ENCODE results near the gene AEBP2.

AEBP2 gene

GRCh38 chr12:19447386-19447785 lies 8.1 kb downstream of the AEBP2 start:
- TF ChIP-seq MAX (IDR thresholded peaks at IDR 0.05) = no peak
- no peak for TF ChIP-seq EGR1 (IDR thresholded peaks at IDR 0.05)
- TF ChIP-seq REST (IDR thresholded peaks at IDR 0.05; ENCODE audit: low read depth) = no peak
- no peak for TF ChIP-seq EP300 (IDR thresholded peaks at IDR 0.05; ENCODE audit: borderline replicate concordance)
- no peak for TF ChIP-seq CREB1 (IDR thresholded peaks at IDR 0.05; ENCODE audit: low read depth)
- TF ChIP-seq NFIC (IDR thresholded peaks at IDR 0.05) = no peak
- no peak for TF ChIP-seq TCF12 (IDR thresholded peaks at IDR 0.05; ENCODE audit: low read depth)
- no peak for TF ChIP-seq TEAD4 (IDR thresholded peaks at IDR 0.05)
- TF ChIP-seq TAF1 (IDR thresholded peaks at IDR 0.05; ENCODE audit: low read depth) = no peak
- no peak for TF ChIP-seq RAD21 (IDR thresholded peaks at IDR 0.05; ENCODE audit: low read depth)
- no peak for TF ChIP-seq FOXM1 (IDR thresholded peaks at IDR 0.05; ENCODE audit: borderline replicate concordance, low read depth)
- TF ChIP-seq USF1 (IDR thresholded peaks at IDR 0.05) = no peak
- TF ChIP-seq CEBPB (IDR thresholded peaks at IDR 0.05) = no peak
- no peak for TF ChIP-seq ZBTB7A (IDR thresholded peaks at IDR 0.05; ENCODE audit: low read depth)
- no peak for TF ChIP-seq YY1 (IDR thresholded peaks at IDR 0.05; ENCODE audit: low read depth)

GRCh38 chr12:19449814-19450213 lies 10.5 kb downstream of the AEBP2 start:
- TF ChIP-seq TAF1 (IDR thresholded peaks at IDR 0.05; ENCODE audit: low read depth) = no peak
- no peak for TF ChIP-seq EP300 (IDR thresholded peaks at IDR 0.05; ENCODE audit: borderline replicate concordance)
- no peak for TF ChIP-seq EGR1 (IDR thresholded peaks at IDR 0.05)
- no peak for TF ChIP-seq CEBPB (IDR thresholded peaks at IDR 0.05)
- no peak for TF ChIP-seq MAX (IDR thresholded peaks at IDR 0.05)
- TF ChIP-seq TCF12 (IDR thresholded peaks at IDR 0.05; ENCODE audit: low read depth) = no peak

GRCh38 chr12:19450362-19450761 lies 11.1 kb downstream of the AEBP2 start:
- TF ChIP-seq NFIC (IDR thresholded peaks at IDR 0.05) = no peak
- TF ChIP-seq CREB1 (IDR thresholded peaks at IDR 0.05; ENCODE audit: low read depth) = no peak
- TF ChIP-seq TAF1 (IDR thresholded peaks at IDR 0.05; ENCODE audit: low read depth) = no peak
- TF ChIP-seq MAX (IDR thresholded peaks at IDR 0.05) = no peak
- TF ChIP-seq YY1 (IDR thresholded peaks at IDR 0.05; ENCODE audit: low read depth) = no peak
- no peak for TF ChIP-seq RAD21 (IDR thresholded peaks at IDR 0.05; ENCODE audit: low read depth)
- no peak for TF ChIP-seq FOXM1 (IDR thresholded peaks at IDR 0.05; ENCODE audit: borderline replicate concordance, low read depth)
- TF ChIP-seq REST (IDR thresholded peaks at IDR 0.05; ENCODE audit: low read depth) = no peak
- TF ChIP-seq TCF12 (IDR thresholded peaks at IDR 0.05; ENCODE audit: low read depth) = no peak
- TF ChIP-seq ZBTB7A (IDR thresholded peaks at IDR 0.05; ENCODE audit: low read depth) = no peak
- TF ChIP-seq EP300 (IDR thresholded peaks at IDR 0.05; ENCODE audit: borderline replicate concordance) = no peak
- TF ChIP-seq EGR1 (IDR thresholded peaks at IDR 0.05) = no peak
- TF ChIP-seq CEBPB (IDR thresholded peaks at IDR 0.05) = no peak
- no peak for TF ChIP-seq TEAD4 (IDR thresholded peaks at IDR 0.05)
- no peak for TF ChIP-seq USF1 (IDR thresholded peaks at IDR 0.05)

GRCh38 chr12:19451196-19451595 lies 11.9 kb downstream of the AEBP2 start:
- TF ChIP-seq EGR1 (IDR thresholded peaks at IDR 0.05) (no peak), YY1 (IDR thresholded peaks at IDR 0.05; ENCODE audit: low read depth) (no peak), TCF12 (IDR thresholded peaks at IDR 0.05; ENCODE audit: low read depth) (no peak), NFIC (IDR thresholded peaks at IDR 0.05) (no peak)

- TF ChIP-seq USF1 (IDR thresholded peaks at IDR 0.05) (no peak), CEBPB (IDR thresholded peaks at IDR 0.05) (no peak), MAX (IDR thresholded peaks at IDR 0.05) (no peak), CREB1 (IDR thresholded peaks at IDR 0.05; ENCODE audit: low read depth) (no peak), TEAD4 (IDR thresholded peaks at IDR 0.05) (no peak), EP300 (IDR thresholded peaks at IDR 0.05; ENCODE audit: borderline replicate concordance) (no peak), EGR1 (IDR thresholded peaks at IDR 0.05) (no peak), YY1 (IDR thresholded peaks at IDR 0.05; ENCODE audit: low read depth) (no peak), TAF1 (IDR thresholded peaks at IDR 0.05; ENCODE audit: low read depth) (no peak), TCF12 (IDR thresholded peaks at IDR 0.05; ENCODE audit: low read depth) (no peak), ZBTB7A (IDR thresholded peaks at IDR 0.05; ENCODE audit: low read depth) (no peak), REST (IDR thresholded peaks at IDR 0.05; ENCODE audit: low read depth) (no peak), RAD21 (IDR thresholded peaks at IDR 0.05; ENCODE audit: low read depth) (no peak), NFIC (IDR thresholded peaks at IDR 0.05) (no peak), FOXM1 (IDR thresholded peaks at IDR 0.05; ENCODE audit: borderline replicate concordance, low read depth) (no peak)
Observed at GRCh38 chr12:19453961-19454360, 14.7 kb downstream of the AEBP2 start.
